ENCODE measurements around the gene XDH.

DNA sequence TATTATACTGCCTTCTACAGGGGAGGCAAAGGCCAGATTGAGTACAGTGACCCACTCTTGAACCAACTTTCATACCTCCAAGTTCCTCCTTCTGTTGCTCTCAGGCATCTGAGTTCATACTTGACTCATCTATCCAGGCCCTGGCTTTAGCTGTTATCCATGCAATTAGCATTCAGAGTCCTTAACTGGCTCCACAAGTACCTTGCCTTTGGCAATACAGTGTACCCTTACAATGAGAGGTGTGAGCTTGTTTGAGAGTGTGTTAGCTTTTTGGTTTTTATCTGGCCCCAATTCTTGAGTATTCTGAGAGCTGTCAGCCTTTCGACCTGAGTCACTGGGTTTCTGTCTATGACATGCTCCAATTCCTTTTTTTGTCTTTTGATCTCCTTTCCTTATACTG, 120.3 kb downstream of the XDH start:
- TF ChIP-seq, protein P1, sequence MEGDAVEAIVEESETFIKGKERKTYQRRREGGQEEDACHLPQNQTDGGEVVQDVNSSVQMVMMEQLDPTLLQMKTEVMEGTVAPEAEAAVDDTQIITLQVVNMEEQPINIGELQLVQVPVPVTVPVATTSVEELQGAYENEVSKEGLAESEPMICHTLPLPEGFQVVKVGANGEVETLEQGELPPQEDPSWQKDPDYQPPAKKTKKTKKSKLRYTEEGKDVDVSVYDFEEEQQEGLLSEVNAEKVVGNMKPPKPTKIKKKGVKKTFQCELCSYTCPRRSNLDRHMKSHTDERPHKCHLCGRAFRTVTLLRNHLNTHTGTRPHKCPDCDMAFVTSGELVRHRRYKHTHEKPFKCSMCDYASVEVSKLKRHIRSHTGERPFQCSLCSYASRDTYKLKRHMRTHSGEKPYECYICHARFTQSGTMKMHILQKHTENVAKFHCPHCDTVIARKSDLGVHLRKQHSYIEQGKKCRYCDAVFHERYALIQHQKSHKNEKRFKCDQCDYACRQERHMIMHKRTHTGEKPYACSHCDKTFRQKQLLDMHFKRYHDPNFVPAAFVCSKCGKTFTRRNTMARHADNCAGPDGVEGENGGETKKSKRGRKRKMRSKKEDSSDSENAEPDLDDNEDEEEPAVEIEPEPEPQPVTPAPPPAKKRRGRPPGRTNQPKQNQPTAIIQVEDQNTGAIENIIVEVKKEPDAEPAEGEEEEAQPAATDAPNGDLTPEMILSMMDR (IDR thresholded peaks at IDR 0.05): no peak
- TF ChIP-seq EP300 (IDR thresholded peaks at IDR 0.05; ENCODE audit: low read depth): no peak
